NT2/D1 (cell line): ENCODE data around the gene ADAM15.

Source experiments
- YY1 ChIP-seq: IDR thresholded peaks from 2 replicates; pipeline ENCODE4 v1.6.1; 2011; ENCODE audit not compliant: insufficient read length, insufficient read depth
- ZNF274 ChIP-seq: IDR thresholded peaks from 2 replicates; pipeline ENCODE4 v1.6.1; 2011; ENCODE audit warnings: mild to moderate bottlenecking, low read depth, low read length

- TF ChIP-seq ZNF274 (no peak), YY1 (no peak)
Observed at GRCh38 chr1:155005076-155006011, 45.8 kb upstream of the ADAM15 start.
